GM06990 (cell line): ENCODE results near the gene NTM.
"Not testable (repeated sequence)": the region's sequence is repeated elsewhere in the genome, so short reads cannot be mapped to it uniquely, and the experiment has no call there.

ENCODE experiments used
- DNase-seq: peaks from one replicate; pipeline ENCODE4 v3.0.0-alpha.2; 2011; ENCODE audit not compliant: insufficient read length; ENCODE audit errors: extremely low read depth
- H3K27me3 ChIP-seq: replicated peaks from 2 replicates; pipeline ENCODE4 v1.6.0; 2011; ENCODE audit warnings: low read length; ENCODE audit not compliant: control insufficient read depth, insufficient read depth
- H3K36me3 ChIP-seq: 2 replicates; pipeline ENCODE4 v1.5.1; 2011; ENCODE audit warnings: low read length; ENCODE audit not compliant: control insufficient read depth, insufficient read depth
- H3K4me3 ChIP-seq: replicated peaks from 2 replicates; pipeline ENCODE4 v1.5.1; 2011; ENCODE audit warnings: low read depth, mild to moderate bottlenecking, control low read depth, low read length
- CTCF ChIP-seq: IDR thresholded peaks from 2 replicates; pipeline ENCODE4 v1.5.1; 2011; ENCODE audit warnings: low read length, control low read depth, mild to moderate bottlenecking, inconsistent platforms; ENCODE audit not compliant: insufficient read depth, poor library complexity, severe bottlenecking

NTM gene

GRCh38 chr11:131677828-131678470 lies 307.5 kb downstream of the NTM start:
- H3K27me3 ChIP-seq = peaks cover 2% of the 10 kb centered on the region; the same call in 1 of the 2 replicates
- TF ChIP-seq CTCF = no peak
- DNase-seq = no peak

DNA sequence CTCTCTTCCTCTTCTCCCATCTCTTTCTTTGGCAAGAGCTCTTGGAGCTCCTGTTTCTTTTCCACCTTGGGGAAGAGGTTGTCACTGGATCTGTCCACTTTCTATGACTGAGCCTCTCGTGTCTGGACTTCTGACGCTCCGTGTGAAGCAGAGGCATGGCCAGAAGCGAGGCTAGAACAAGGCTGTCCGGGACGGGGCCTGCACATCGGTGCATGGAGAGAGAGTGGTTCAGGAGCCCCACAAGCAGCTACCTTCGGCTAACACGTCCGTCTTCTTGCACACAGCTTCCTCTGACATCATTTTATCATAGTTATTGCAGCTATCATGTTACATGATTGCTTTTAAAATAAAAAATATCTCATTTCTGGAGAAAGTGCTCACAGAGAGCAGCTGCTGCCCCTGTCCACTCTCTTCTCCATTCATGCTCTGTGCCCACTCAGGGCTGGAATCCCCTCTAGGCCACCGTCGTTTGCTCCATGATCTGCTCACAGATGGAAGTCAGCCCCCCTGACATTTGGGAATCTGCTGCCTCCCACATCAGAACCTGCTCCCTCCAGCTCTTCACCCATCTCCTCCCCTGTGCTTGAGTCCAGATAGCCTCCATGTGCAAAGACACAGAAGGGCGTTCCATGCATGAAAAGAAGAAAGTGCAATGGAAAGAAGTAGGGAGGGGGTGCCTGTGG lies 308.4 kb downstream of the NTM start:
- no peak for TF ChIP-seq CTCF
- no peak for DNase-seq
- Histone ChIP-seq H3K27me3 (peaks cover 2% of the 10 kb centered on the region; the same call in 1 of the 2 replicates), H3K4me3 (no peak overlapping the region), H3K36me3 (no peaks in the 10 kb centered on the region)

More at GRCh38 chr11:131677828-131678470, 307.5 kb downstream of the NTM start:
- no peaks in the 10 kb centered on the region for H3K36me3 ChIP-seq
- no peak overlapping the region for H3K4me3 ChIP-seq

DNA sequence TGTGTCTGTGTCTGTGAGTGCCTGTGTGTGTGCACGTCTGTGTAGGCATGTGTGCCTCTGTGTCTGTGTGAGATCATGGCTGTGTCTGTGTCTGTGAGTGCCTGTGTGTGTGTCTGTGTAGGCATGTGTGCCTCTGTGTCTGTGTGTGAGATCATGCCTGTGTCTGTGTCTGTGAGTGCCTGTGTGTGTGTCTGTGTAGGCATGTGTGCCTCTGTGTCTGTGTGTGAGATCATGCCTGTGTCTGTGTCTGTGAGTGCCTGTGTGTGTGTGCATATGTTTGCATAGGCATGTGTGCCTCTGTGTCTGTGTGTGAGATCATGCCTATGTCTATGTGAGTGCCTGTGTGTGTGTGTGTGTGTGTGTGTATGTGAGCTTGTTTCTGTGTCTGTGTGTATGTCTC lies 310.0 kb downstream of the NTM start:
- not testable (repeated sequence) for DNase-seq, H3K27me3 ChIP-seq, H3K4me3 ChIP-seq, H3K36me3 ChIP-seq

GRCh38 chr11:131681920-131682319 lies 311.5 kb downstream of the NTM start:
- no peak overlapping the region for H3K4me3 ChIP-seq
- TF ChIP-seq CTCF = no peak
- no peak for DNase-seq
- no peaks in the 10 kb centered on the region for H3K36me3 ChIP-seq
- H3K27me3 ChIP-seq = no peaks in the 10 kb centered on the region; the same call in 1 of the 2 replicates

- Histone ChIP-seq H3K27me3 (no peaks in the 10 kb centered on the region; the same call in 1 of the 2 replicates), H3K36me3 (no peaks in the 10 kb centered on the region), H3K4me3 (no peak overlapping the region)
- no peak for DNase-seq
- no peak for TF ChIP-seq CTCF
These were observed 312.1 kb downstream of the NTM start for GRCh38 chr11:131682373-131683015.

DNA sequence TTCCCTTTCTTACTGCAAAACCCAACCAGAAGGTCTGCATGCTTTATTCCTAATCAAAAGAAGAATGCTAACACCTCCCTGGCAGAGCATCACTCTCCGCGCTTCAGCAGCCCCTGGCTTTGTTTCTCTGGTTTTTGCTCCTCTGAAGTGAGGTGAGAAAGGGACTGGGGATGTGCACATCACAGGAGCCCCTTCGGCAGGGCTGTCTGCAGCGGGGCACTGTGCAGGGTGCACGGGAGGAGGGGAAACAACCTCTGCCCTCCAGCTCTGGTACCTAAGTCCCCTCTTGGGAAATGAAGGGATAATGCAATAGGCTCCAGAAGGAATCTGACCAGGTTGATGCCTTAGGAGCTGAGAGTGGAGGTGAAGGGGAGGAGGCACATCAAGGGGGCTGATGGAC lies 312.7 kb downstream of the NTM start:
- no peak for DNase-seq
- Histone ChIP-seq H3K36me3 (no peaks in the 10 kb centered on the region), H3K27me3 (no peaks in the 10 kb centered on the region; the same call in 1 of the 2 replicates), H3K4me3 (no peak overlapping the region)
- no peak for TF ChIP-seq CTCF
